Anterior cingulate cortex (tissue), 58 donors: ENCODE data around the gene USP24.
"Not testable (repeated sequence)": the region's sequence is repeated elsewhere in the genome, so short reads cannot be mapped to it uniquely, and the experiment has no call there.

Experiments
- DNase-seq, 58 donors: peaks; one replicate each; lab custom pipeline; 2025; lab: John Stamatoyannopoulos, UW

Gene USP24

GRCh38 chr1:55043726-55044125, 171.4 kb downstream of the USP24 start:
- DNase-seq, result no peak

- DNase-seq, result no peak
These were observed 172.2 kb downstream of the USP24 start for GRCh38 chr1:55043011-55043410.

GRCh38 chr1:55041613-55042012, 173.6 kb downstream of the USP24 start:
- DNase-seq, result no peak

GRCh38 chr1:55040933-55041494, 174.2 kb downstream of the USP24 start:
- no peak for DNase-seq

- no peak for DNase-seq
These were observed 174.9 kb downstream of the USP24 start for GRCh38 chr1:55040083-55040932.

- DNase-seq, result no peak
These were observed 175.7 kb downstream of the USP24 start, which contains the start of gene PCSK9 for GRCh38 chr1:55039342-55040082. Gene PCSK9 (plus strand): TSS chr1:55039548. CDS start chr1:55039838, 290 bp downstream.

GRCh38 chr1:55038974-55039341, 176.2 kb downstream of the USP24 start:
- no peak for DNase-seq

- no peak for DNase-seq
These were observed 176.7 kb downstream of the USP24 start for GRCh38 chr1:55038552-55038838.

GRCh38 chr1:55037733-55038551, 177.2 kb downstream of the USP24 start:
- no peak for DNase-seq

- no peak for DNase-seq
These were observed 179.3 kb downstream of the USP24 start for GRCh38 chr1:55035904-55036303.

- DNase-seq, result no peak
These were observed 180.6 kb downstream of the USP24 start for GRCh38 chr1:55034476-55035133.

- DNase-seq, result no peak
These were observed 181.9 kb downstream of the USP24 start for GRCh38 chr1:55033265-55033614.

GRCh38 chr1:55031098-55031497, 184.1 kb downstream of the USP24 start:
- not testable (repeated sequence) for DNase-seq

GRCh38 chr1:55026682-55027081, 188.5 kb downstream of the USP24 start:
- not testable (repeated sequence) for DNase-seq

GRCh38 chr1:55024163-55024562, 191.0 kb downstream of the USP24 start:
- not testable (repeated sequence) for DNase-seq

- peak in 56 of 58 donors; percentile 1 to 82 (median 50) for DNase-seq
These were observed 193.1 kb downstream of the USP24 start for GRCh38 chr1:55021942-55022546.

GRCh38 chr1:55018395-55018794, 196.8 kb downstream of the USP24 start:
- DNase-seq, result no peak
